ENCODE measurements around the gene IGSF8.

IGSF8 gene

GRCh38 chr1:160096274-160097116 lies 1.9 kb downstream of the IGSF8 start:
- no peak for TF ChIP-seq CTCF (conservative IDR thresholded peaks at IDR 0.05)
- no peak for TF ChIP-seq ZFX (IDR thresholded peaks at IDR 0.05)
- no peak overlapping the region for H3K27ac ChIP-seq

- no peak for TF ChIP-seq CTCF (conservative IDR thresholded peaks at IDR 0.05)
- no peak for TF ChIP-seq ZFX (IDR thresholded peaks at IDR 0.05)
- H3K27ac ChIP-seq: no peak overlapping the region
Measured at GRCh38 chr1:160095382-160096105, 2.9 kb downstream of the IGSF8 start.

GRCh38 chr1:160094806-160095205 lies 3.6 kb downstream of the IGSF8 start:
- no peak overlapping the region for H3K27ac ChIP-seq
- TF ChIP-seq ZFX (IDR thresholded peaks at IDR 0.05) (no peak), CTCF (conservative IDR thresholded peaks at IDR 0.05) (no peak)

GRCh38 chr1:160094291-160094625 lies 4.2 kb downstream of the IGSF8 start:
- H3K27ac ChIP-seq: no peak overlapping the region
- TF ChIP-seq CTCF (conservative IDR thresholded peaks at IDR 0.05): no peak
- TF ChIP-seq ZFX (IDR thresholded peaks at IDR 0.05): no peak

- H3K27ac ChIP-seq: no peak overlapping the region
- TF ChIP-seq ZFX (IDR thresholded peaks at IDR 0.05) (no peak), CTCF (conservative IDR thresholded peaks at IDR 0.05) (no peak)
Measured at GRCh38 chr1:160093624-160094290, 4.7 kb downstream of the IGSF8 start.

- TF ChIP-seq CTCF (conservative IDR thresholded peaks at IDR 0.05) (no peak), ZFX (IDR thresholded peaks at IDR 0.05) (no peak)
Measured at GRCh38 chr1:160093069-160093395, 5.4 kb downstream of the IGSF8 start.

More at GRCh38 chr1:160093069-160093395, 5.4 kb downstream of the IGSF8 start:
- no peak overlapping the region for H3K27ac ChIP-seq

Data from C4-2B (cell line).